ENCODE data around the gene ALOXE3. TPM values are rescaled to one million over a fixed set of nuclear protein-coding genes. Genes with fewer than 3 reads are reported as not detected.

The ALOXE3 gene
- polyA plus RNA-seq, 1 experiment: 0.04 TPM

DNA sequence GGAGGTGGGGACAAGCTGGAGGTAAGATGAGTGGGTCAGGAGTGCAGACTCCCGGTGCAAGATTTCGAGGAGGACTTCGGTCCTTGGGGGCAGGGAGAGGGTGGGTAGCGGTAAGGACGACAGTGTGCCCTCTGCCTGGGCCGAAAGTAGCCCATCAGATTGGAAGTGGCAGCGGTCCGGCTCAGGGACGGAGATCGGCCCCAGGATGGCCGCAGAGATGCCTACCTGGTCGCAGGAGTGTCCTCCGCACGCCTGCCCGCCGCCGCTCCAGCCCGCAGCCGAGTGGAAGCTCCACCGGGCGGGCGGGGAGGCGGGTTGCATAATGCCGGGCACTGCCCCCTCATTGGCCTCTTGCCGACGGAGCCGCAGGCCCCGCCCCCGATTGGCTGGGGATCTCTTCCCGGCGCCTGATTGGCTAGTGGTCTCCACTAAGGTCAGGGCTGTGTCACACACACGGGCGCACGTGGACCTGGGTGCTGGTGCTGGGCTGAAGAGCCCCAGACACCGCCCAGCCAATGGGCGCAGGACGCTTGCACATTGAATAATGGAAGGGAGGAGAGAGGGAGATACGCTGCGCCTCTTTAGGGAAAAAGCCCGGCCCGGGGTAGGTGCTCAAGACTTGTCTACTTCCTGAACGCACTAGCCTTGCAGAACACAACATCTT lies 33.9 kb upstream of the ALOXE3 start, which contains the start of gene PER1:
Gene PER1, minus strand, starts transcription at position 293 of the 664 bp plus-strand sequence. CDS start 1,698 bp downstream, outside the sequence.
- H3K27ac ChIP-seq (ENCODE audit: low read depth, low read length): peak within 1 kb of the TSS; percentile 100
- H3K9me3 ChIP-seq (ENCODE audit: control insufficient read depth, insufficient read depth, low read length): no peaks in the 10 kb centered on the region; the same call in 1 of the 2 replicates
- no peak for TF ChIP-seq CTCF (IDR thresholded peaks at IDR 0.05; ENCODE audit: low read depth, low read length)
- ChIA-PET CTCF (no interaction called here), POLR2A (interaction anchor here (0.5 to 3.0 kb wide), 4 partner anchors 12 to 36 kb away, joined by 3 to 14 read pairs (median 4); no protein-coding TSS in a partner anchor)
- no peaks in the 10 kb centered on the region for H3K27me3 ChIP-seq (ENCODE audit: control insufficient read depth, insufficient read depth, low read length)
- DNase-seq (ENCODE audit: low read depth, low spot score): peak; percentile 78
- H3K4me3 ChIP-seq (ENCODE audit: low read depth, low read length): peak within 1 kb of the TSS; percentile 92

DNA sequence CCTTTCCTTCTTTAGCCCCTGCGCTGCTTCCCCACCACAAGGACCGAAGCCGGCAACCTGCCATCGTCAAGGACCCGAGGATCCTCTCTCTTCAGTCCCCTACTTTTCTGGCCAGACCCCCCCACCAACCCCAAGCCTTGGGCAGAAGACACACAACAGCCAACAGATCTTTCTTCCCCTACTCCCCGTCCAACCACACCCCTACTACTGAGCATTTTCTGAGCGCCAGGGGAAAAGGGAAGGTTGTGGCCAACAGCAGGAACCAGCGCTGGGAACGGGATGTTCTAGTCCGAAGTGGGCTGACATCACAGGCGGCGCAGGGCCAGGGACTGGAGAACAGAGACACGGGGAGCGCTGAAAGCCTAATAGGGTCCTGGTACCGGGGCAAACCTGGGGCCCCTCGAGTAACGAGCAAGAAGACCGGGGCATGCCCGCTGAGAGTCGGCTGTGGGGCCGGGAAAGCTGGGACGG lies 33.4 kb upstream of the ALOXE3 start:
- peak overlapping the region; percentile 92 for H3K4me3 ChIP-seq (ENCODE audit: low read depth, low read length)
- no peak for TF ChIP-seq CTCF (IDR thresholded peaks at IDR 0.05; ENCODE audit: low read depth, low read length)
- DNase-seq (ENCODE audit: low read depth, low spot score): no peak
- no peaks in the 10 kb centered on the region; the same call in 1 of the 2 replicates for H3K9me3 ChIP-seq (ENCODE audit: control insufficient read depth, insufficient read depth, low read length)
- POLR2A ChIA-PET: interaction anchor here (0.5 to 3.0 kb wide), 7 partner anchors 12 to 36 kb away, joined by 3 to 18 read pairs (median 4); no protein-coding TSS in a partner anchor
- peak overlapping the region; percentile 95 for H3K27ac ChIP-seq (ENCODE audit: low read depth, low read length)
- CTCF ChIA-PET: interaction anchor here (1.1 kb wide), 1 partner anchor 33 kb away, joined by 5 read pairs; the partner anchor contains the start of gene ALOXE3
- H3K27me3 ChIP-seq (ENCODE audit: control insufficient read depth, insufficient read depth, low read length): no peaks in the 10 kb centered on the region

GRCh38 chr17:8151120-8151640 lies 32.9 kb upstream of the ALOXE3 start:
- no peak for TF ChIP-seq CTCF (IDR thresholded peaks at IDR 0.05; ENCODE audit: low read depth, low read length)
- Histone ChIP-seq H3K27me3 (ENCODE audit: control insufficient read depth, insufficient read depth, low read length) (no peaks in the 10 kb centered on the region), H3K4me3 (ENCODE audit: low read depth, low read length) (peak overlapping the region; percentile 92), H3K9me3 (ENCODE audit: control insufficient read depth, insufficient read depth, low read length) (no peaks in the 10 kb centered on the region; the same call in 1 of the 2 replicates), H3K27ac (ENCODE audit: low read depth, low read length) (peak overlapping the region; percentile 95)
- CTCF ChIA-PET: interaction anchor here (1.1 kb wide), 1 partner anchor 32 kb away, joined by 5 read pairs; the partner anchor contains the start of gene ALOXE3
- peak; percentile 63 for DNase-seq (ENCODE audit: low read depth, low spot score)
- POLR2A ChIA-PET: interaction anchor here (0.8 to 2.4 kb wide), 3 partner anchors 11 to 32 kb away, joined by 3 to 18 read pairs (median 4); no protein-coding TSS in a partner anchor

GRCh38 chr17:8150194-8151119 lies 32.1 kb upstream of the ALOXE3 start:
- TF ChIP-seq CTCF (IDR thresholded peaks at IDR 0.05; ENCODE audit: low read depth, low read length): no peak
- H3K27ac ChIP-seq (ENCODE audit: low read depth, low read length): peak overlapping the region; percentile 70
- no peaks in the 10 kb centered on the region for H3K27me3 ChIP-seq (ENCODE audit: control insufficient read depth, insufficient read depth, low read length)
- ChIA-PET POLR2A (interaction anchor here (0.8 to 2.4 kb wide), 3 partner anchors 10 to 31 kb away, joined by 3 to 18 read pairs (median 4); no protein-coding TSS in a partner anchor), CTCF (interaction anchor here (1.1 to 1.5 kb wide), 2 partner anchors 12 to 32 kb away, joined by 4 to 5 read pairs; partner anchors contain the start of gene ALOXE3)
- H3K9me3 ChIP-seq (ENCODE audit: control insufficient read depth, insufficient read depth, low read length): no peaks in the 10 kb centered on the region; the same call in 1 of the 2 replicates
- H3K4me3 ChIP-seq (ENCODE audit: low read depth, low read length): peak overlapping the region; percentile 92
- no peak for DNase-seq (ENCODE audit: low read depth, low spot score)

Data from AG04450 (cell line).